ENCODE measurements around the gene PCDHGB2. TPM values are rescaled to one million over a fixed set of nuclear protein-coding genes. Genes with fewer than 3 reads are reported as not detected.
"Not testable (repeated sequence)": the region's sequence is repeated elsewhere in the genome, so short reads cannot be mapped to it uniquely, and the experiment has no call there.

Gene PCDHGB2
- total and polyA plus RNA-seq, 2 experiments from 2014 or later = 1.2 to 5.8 TPM

- TF ChIP-seq ETS1 (IDR thresholded peaks at IDR 0.05) = no peak
Observed at GRCh38 chr5:141343953-141344463, 15.8 kb upstream of the PCDHGB2 start (continued).

- H3K79me2 ChIP-seq (replicated peaks; ENCODE audit: insufficient read depth) = no peaks in the 10 kb centered on the region
- no peaks in the 10 kb centered on the region for H3K36me3 ChIP-seq (ENCODE audit: insufficient read depth)
- Mint-ChIP-seq H3K27me3 (ENCODE audit: insufficient read depth, low read depth, poor library complexity) (peaks cover 7% of the 10 kb centered on the region), H3K4me1 (peaks cover 2% of the 10 kb centered on the region; the same call in 2 of the 3 replicates), H3K36me3 (ENCODE audit: low read depth) (peaks cover 36% of the 10 kb centered on the region), H3K9me3 (peaks cover 64% of the 10 kb centered on the region), H3K4me3 (no peak overlapping the region; the same call in 2 of the 3 replicates), H3K27ac (no peak overlapping the region)
- H3K4me2 ChIP-seq = no peak overlapping the region
- no peak overlapping the region for H2AFZ ChIP-seq
- DNase-seq (ENCODE audit: low spot score) = no peak
- H3K4me3 ChIP-seq = no peak overlapping the region
- H3F3A ChIP-seq (replicated peaks; ENCODE audit: low read depth) = no peaks in the 10 kb centered on the region
- no peak overlapping the region for H3K27ac ChIP-seq (ENCODE audit: low read depth)
- ATAC-seq = no peak
- H3K9me2 ChIP-seq (ENCODE audit: insufficient read depth) = no peaks in the 10 kb centered on the region
- H3K27me3 ChIP-seq (ENCODE audit: insufficient read depth) = no peaks in the 10 kb centered on the region
- no peaks in the 10 kb centered on the region for H4K20me1 ChIP-seq (replicated peaks; ENCODE audit: insufficient read depth)
- H3K4me1 ChIP-seq (ENCODE audit: insufficient read depth) = no peaks in the 10 kb centered on the region
- TF ChIP-seq, protein P1, sequence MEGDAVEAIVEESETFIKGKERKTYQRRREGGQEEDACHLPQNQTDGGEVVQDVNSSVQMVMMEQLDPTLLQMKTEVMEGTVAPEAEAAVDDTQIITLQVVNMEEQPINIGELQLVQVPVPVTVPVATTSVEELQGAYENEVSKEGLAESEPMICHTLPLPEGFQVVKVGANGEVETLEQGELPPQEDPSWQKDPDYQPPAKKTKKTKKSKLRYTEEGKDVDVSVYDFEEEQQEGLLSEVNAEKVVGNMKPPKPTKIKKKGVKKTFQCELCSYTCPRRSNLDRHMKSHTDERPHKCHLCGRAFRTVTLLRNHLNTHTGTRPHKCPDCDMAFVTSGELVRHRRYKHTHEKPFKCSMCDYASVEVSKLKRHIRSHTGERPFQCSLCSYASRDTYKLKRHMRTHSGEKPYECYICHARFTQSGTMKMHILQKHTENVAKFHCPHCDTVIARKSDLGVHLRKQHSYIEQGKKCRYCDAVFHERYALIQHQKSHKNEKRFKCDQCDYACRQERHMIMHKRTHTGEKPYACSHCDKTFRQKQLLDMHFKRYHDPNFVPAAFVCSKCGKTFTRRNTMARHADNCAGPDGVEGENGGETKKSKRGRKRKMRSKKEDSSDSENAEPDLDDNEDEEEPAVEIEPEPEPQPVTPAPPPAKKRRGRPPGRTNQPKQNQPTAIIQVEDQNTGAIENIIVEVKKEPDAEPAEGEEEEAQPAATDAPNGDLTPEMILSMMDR (conservative IDR thresholded peaks at IDR 0.05; ENCODE audit: low read depth in 2 of 2) = peak; percentile 28 to 46; a peak in 2 of 4 replicates
- no peak for TF ChIP-seq ZNF114 (CRISPR knock-in tag; IDR thresholded peaks at IDR 0.05)
Observed at GRCh38 chr5:141345327-141345726, 14.5 kb upstream of the PCDHGB2 start.

GRCh38 chr5:141346017-141346416, 13.8 kb upstream of the PCDHGB2 start:
- not testable (repeated sequence) for H3K27ac Mint-ChIP-seq; H3K27me3 ChIP-seq (ENCODE audit: insufficient read depth); H3F3A ChIP-seq (replicated peaks; ENCODE audit: low read depth); H4K20me1 ChIP-seq (replicated peaks; ENCODE audit: insufficient read depth); H2AFZ ChIP-seq; H3K36me3 ChIP-seq (ENCODE audit: insufficient read depth); H3K4me3 ChIP-seq; H3K4me3 Mint-ChIP-seq; H3K27ac ChIP-seq (ENCODE audit: low read depth); H3K27me3 Mint-ChIP-seq (ENCODE audit: insufficient read depth, low read depth, poor library complexity); H3K9me2 ChIP-seq (ENCODE audit: insufficient read depth); ATAC-seq; H3K4me1 ChIP-seq (ENCODE audit: insufficient read depth); H3K4me2 ChIP-seq; H3K79me2 ChIP-seq (replicated peaks; ENCODE audit: insufficient read depth); DNase-seq (ENCODE audit: low spot score); H3K4me1 Mint-ChIP-seq
- Mint-ChIP-seq H3K36me3 (ENCODE audit: low read depth) (peaks cover 42% of the 10 kb centered on the region), H3K9me3 (peaks cover 66% of the 10 kb centered on the region)

DNA sequence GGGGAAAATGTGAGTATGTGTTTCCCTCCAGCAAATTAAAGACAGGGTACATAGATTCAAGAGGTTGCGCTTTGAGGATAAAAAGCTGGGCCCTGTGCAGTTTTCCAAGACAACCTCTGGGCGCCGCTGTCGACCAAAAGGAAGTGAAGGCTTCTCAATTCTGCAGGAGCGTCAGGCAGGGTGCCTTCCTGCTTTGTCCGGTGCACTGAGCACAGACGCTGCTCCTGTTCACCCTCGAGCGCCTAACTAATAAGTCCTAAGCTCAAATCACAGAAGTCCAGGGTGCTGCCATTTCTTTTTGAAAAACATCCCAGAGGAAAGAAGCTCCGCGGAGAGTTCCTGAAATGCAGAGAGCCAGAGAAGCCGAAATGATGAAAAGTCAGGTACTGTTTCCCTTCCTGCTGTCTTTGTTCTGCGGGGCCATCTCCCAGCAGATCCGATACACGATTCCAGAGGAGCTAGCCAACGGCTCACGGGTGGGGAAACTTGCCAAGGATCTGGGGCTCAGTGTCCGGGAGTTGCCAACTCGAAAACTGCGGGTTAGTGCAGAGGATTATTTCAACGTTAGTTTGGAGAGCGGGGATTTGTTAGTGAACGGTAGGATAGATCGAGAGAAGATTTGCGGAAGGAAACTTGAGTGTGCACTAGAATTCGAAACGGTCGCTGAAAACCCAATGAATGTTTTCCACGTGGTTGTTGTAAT, 9.7 kb upstream of the PCDHGB2 start, which contains the start of gene PCDHGB1:
PCDHGB1 (plus strand) TSS at position 183 of the 703 bp plus-strand sequence; CDS start at position 345, 162 bp downstream.
- Histone ChIP-seq H3K79me2 (replicated peaks; ENCODE audit: insufficient read depth) (no peaks in the 10 kb centered on the region), H3K9me2 (ENCODE audit: insufficient read depth) (no peaks in the 10 kb centered on the region), H2AFZ (peak within 1 kb of the TSS; percentile 58), H3K4me1 (ENCODE audit: insufficient read depth) (no peaks in the 10 kb centered on the region), H3K27ac (ENCODE audit: low read depth) (no peak within 1 kb of the TSS), H3K4me2 (peak within 1 kb of the TSS; percentile 69), H3K27me3 (ENCODE audit: insufficient read depth) (no peaks in the 10 kb centered on the region), H3K36me3 (ENCODE audit: insufficient read depth) (no peaks in the 10 kb centered on the region), H3K4me3 (peak within 1 kb of the TSS; percentile 47), H4K20me1 (replicated peaks; ENCODE audit: insufficient read depth) (no peaks in the 10 kb centered on the region), H3F3A (replicated peaks; ENCODE audit: low read depth) (0 out of 2 replicates have a peak, but pooled peaks cover 3% of the 10 kb centered on the region)
- TF ChIP-seq CREB1 (CRISPR knock-in tag; IDR thresholded peaks at IDR 0.05; ENCODE audit: low read depth) (no peak), POLR2AphosphoS5 (IDR thresholded peaks at IDR 0.05; ENCODE audit: low read depth) (peak; percentile 53)
- TF ChIP-seq, protein P1 (conservative IDR thresholded peaks at IDR 0.05; ENCODE audit: low read depth in 2 of 2) = peak; percentile 77 to 81
- peak within 1 kb of the TSS; percentile 65 for H3K4me3 Mint-ChIP-seq
- H3K27ac Mint-ChIP-seq = no peak within 1 kb of the TSS
- peaks cover 7% of the 10 kb centered on the region for H3K27me3 Mint-ChIP-seq (ENCODE audit: insufficient read depth, low read depth, poor library complexity)
- H3K36me3 Mint-ChIP-seq (ENCODE audit: low read depth) = peaks cover 53% of the 10 kb centered on the region
- DNase-seq (ENCODE audit: low spot score) (peak; percentile 95), ATAC-seq (peak; percentile 93)
- peaks cover 2% of the 10 kb centered on the region; the same call in 2 of the 3 replicates for H3K4me1 Mint-ChIP-seq
- H3K9me3 Mint-ChIP-seq = peaks cover 64% of the 10 kb centered on the region

Measured in GM23338 (cell line).